ENCODE measurements around the gene FARS2.

DNA sequence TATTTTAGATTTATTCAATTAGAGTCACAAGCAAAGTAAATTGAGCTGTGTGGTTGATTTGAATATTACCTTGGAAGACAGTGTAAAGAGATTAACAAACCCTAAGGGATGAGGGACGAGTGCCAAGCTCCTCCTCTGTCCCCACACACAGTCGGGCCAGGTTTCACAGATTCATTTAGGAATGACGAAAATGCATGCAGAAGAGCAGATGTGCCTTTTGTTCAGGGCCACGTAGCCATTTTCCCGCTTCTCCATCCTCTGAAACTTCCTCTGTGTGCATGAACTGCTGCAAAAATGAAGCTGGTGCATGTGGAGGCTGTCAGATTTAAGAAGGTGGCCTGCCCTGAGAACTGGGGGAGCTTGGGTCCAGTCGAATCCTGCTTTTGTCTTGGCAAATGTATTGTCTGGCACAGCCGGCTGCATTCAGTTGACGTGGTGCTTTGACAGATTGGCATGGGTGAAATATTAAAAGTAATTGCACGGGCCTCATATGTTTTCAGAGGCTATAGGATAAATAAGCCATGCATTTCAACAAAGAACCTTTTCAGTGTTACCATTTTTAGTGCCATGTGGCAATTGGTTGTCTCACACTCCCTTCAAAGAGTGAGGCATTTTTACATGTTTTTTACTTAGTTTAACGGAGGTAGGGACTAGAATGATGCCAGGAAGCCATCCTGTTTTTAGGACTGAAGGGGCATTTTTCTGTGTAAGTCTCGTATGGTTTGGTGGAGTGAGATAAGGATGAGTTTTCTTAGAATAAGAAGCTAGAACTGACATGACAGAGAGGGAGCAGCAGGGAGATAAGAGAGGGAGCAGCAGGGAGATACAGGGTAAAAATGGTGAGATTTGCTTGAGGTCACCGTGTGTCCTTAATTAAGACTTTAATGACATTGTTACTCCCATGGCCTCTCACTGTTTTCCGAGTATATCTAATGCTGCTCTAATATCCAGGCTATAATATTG, 384.3 kb downstream of the FARS2 start:
- TF ChIP-seq CTCF (IDR thresholded peaks at IDR 0.05) = no peak
- TF ChIP-seq POLR2A (IDR thresholded peaks at IDR 0.05) = no peak
- TF ChIP-seq EP300 (IDR thresholded peaks at IDR 0.05) = no peak
